ENCODE measurements around the gene PANK4.

PANK4 gene

GRCh38 chr1:2518528-2518927 lies 7.9 kb downstream of the PANK4 start:
- TF ChIP-seq REST (IDR thresholded peaks at IDR 0.05; ENCODE audit: low read depth) (no peak), ZBTB7A (IDR thresholded peaks at IDR 0.05; ENCODE audit: low read depth) (no peak), EP300 (IDR thresholded peaks at IDR 0.05; ENCODE audit: borderline replicate concordance) (no peak), NFIC (IDR thresholded peaks at IDR 0.05) (no peak), EGR1 (IDR thresholded peaks at IDR 0.05) (no peak), FOXM1 (IDR thresholded peaks at IDR 0.05; ENCODE audit: borderline replicate concordance, low read depth) (no peak), MAX (IDR thresholded peaks at IDR 0.05) (no peak), TAF1 (IDR thresholded peaks at IDR 0.05; ENCODE audit: low read depth) (no peak), RAD21 (IDR thresholded peaks at IDR 0.05; ENCODE audit: low read depth) (no peak), CEBPB (IDR thresholded peaks at IDR 0.05) (no peak), YY1 (IDR thresholded peaks at IDR 0.05; ENCODE audit: low read depth) (no peak), USF1 (IDR thresholded peaks at IDR 0.05) (no peak), TEAD4 (IDR thresholded peaks at IDR 0.05) (no peak)

- TF ChIP-seq RAD21 (IDR thresholded peaks at IDR 0.05; ENCODE audit: low read depth) (no peak), EP300 (IDR thresholded peaks at IDR 0.05; ENCODE audit: borderline replicate concordance) (no peak), TEAD4 (IDR thresholded peaks at IDR 0.05) (no peak)
Observed at GRCh38 chr1:2517966-2518365, 8.4 kb downstream of the PANK4 start.

GRCh38 chr1:2516946-2517345 lies 9.4 kb downstream of the PANK4 start:
- TF ChIP-seq TAF1 (IDR thresholded peaks at IDR 0.05; ENCODE audit: low read depth), result no peak
- no peak for TF ChIP-seq USF1 (IDR thresholded peaks at IDR 0.05)
- no peak for TF ChIP-seq CEBPB (IDR thresholded peaks at IDR 0.05)
- no peak for TF ChIP-seq REST (IDR thresholded peaks at IDR 0.05; ENCODE audit: low read depth)
- TF ChIP-seq FOXM1 (IDR thresholded peaks at IDR 0.05; ENCODE audit: borderline replicate concordance, low read depth), result no peak
- no peak for TF ChIP-seq RAD21 (IDR thresholded peaks at IDR 0.05; ENCODE audit: low read depth)
- TF ChIP-seq MAX (IDR thresholded peaks at IDR 0.05), result no peak
- TF ChIP-seq NFIC (IDR thresholded peaks at IDR 0.05), result no peak
- TF ChIP-seq TEAD4 (IDR thresholded peaks at IDR 0.05), result no peak
- TF ChIP-seq EGR1 (IDR thresholded peaks at IDR 0.05), result no peak
- no peak for TF ChIP-seq TCF12 (IDR thresholded peaks at IDR 0.05; ENCODE audit: low read depth)
- TF ChIP-seq YY1 (IDR thresholded peaks at IDR 0.05; ENCODE audit: low read depth), result no peak
- TF ChIP-seq ZBTB7A (IDR thresholded peaks at IDR 0.05; ENCODE audit: low read depth), result no peak
- no peak for TF ChIP-seq CREB1 (IDR thresholded peaks at IDR 0.05; ENCODE audit: low read depth)
- no peak for TF ChIP-seq EP300 (IDR thresholded peaks at IDR 0.05; ENCODE audit: borderline replicate concordance)

GRCh38 chr1:2516124-2516523 lies 10.3 kb downstream of the PANK4 start:
- TF ChIP-seq REST (IDR thresholded peaks at IDR 0.05; ENCODE audit: low read depth) (no peak), TEAD4 (IDR thresholded peaks at IDR 0.05) (no peak), CEBPB (IDR thresholded peaks at IDR 0.05) (no peak), EGR1 (IDR thresholded peaks at IDR 0.05) (no peak), RAD21 (IDR thresholded peaks at IDR 0.05; ENCODE audit: low read depth) (no peak), MAX (IDR thresholded peaks at IDR 0.05) (no peak), EP300 (IDR thresholded peaks at IDR 0.05; ENCODE audit: borderline replicate concordance) (no peak), TAF1 (IDR thresholded peaks at IDR 0.05; ENCODE audit: low read depth) (no peak)

GRCh38 chr1:2515763-2516080 lies 10.7 kb downstream of the PANK4 start:
- TF ChIP-seq FOXM1 (IDR thresholded peaks at IDR 0.05; ENCODE audit: borderline replicate concordance, low read depth) (no peak), RAD21 (IDR thresholded peaks at IDR 0.05; ENCODE audit: low read depth) (no peak), TCF12 (IDR thresholded peaks at IDR 0.05; ENCODE audit: low read depth) (no peak), TEAD4 (IDR thresholded peaks at IDR 0.05) (no peak), YY1 (IDR thresholded peaks at IDR 0.05; ENCODE audit: low read depth) (no peak), NFIC (IDR thresholded peaks at IDR 0.05) (no peak), CEBPB (IDR thresholded peaks at IDR 0.05) (no peak), EP300 (IDR thresholded peaks at IDR 0.05; ENCODE audit: borderline replicate concordance) (no peak), CREB1 (IDR thresholded peaks at IDR 0.05; ENCODE audit: low read depth) (no peak), ZBTB7A (IDR thresholded peaks at IDR 0.05; ENCODE audit: low read depth) (no peak), REST (IDR thresholded peaks at IDR 0.05; ENCODE audit: low read depth) (no peak), USF1 (IDR thresholded peaks at IDR 0.05) (no peak), EGR1 (IDR thresholded peaks at IDR 0.05) (no peak), TAF1 (IDR thresholded peaks at IDR 0.05; ENCODE audit: low read depth) (no peak), MAX (IDR thresholded peaks at IDR 0.05) (no peak)
